Panc1 (cell line): Measurements from ENCODE around the gene PRMT9. TPM values are rescaled to one million over a fixed set of nuclear protein-coding genes. Genes with fewer than 3 reads are reported as not detected.

ENCODE experiments used
- ATAC-seq: fragments of 200-7000 bp; cut with Tn5 transposase; 2 replicates; pipeline ENCODE4 v1.9.1; 2020; ENCODE audit warnings: mild to moderate bottlenecking, moderate library complexity
- BruUV-seq: library from RNA; stranded (reverse); fragments of 400-500 nt; replicated peaks from 2 replicates; lab custom pipeline; 2021; lab: Mats Ljungman, UMichigan
- CTCF ChIA-PET: fragments of 300-600 bp; sonication (Branson Sonifier 250); formaldehyde crosslinking; loops from one replicate; lab custom pipeline; 2022; ENCODE audit warnings: antibody characterized with exemption; lab: Charles Lee
- POLR2A ChIA-PET: fragments of 300-600 bp; sonication (Branson Sonifier 250); formaldehyde crosslinking; loops from one replicate; lab custom pipeline; 2022; ENCODE audit warnings: antibody characterized with exemption; lab: Charles Lee
- DNase-seq: peaks from one replicate; pipeline ENCODE4 v3.0.0-alpha.2; 2010; ENCODE audit warnings: low read depth, low spot score
- H3K27ac ChIP-seq: 2 replicates; pipeline ENCODE4 v1.5.1; 2011; ENCODE audit warnings: mild to moderate bottlenecking, low read length, inconsistent platforms
- H3K27me3 ChIP-seq: fragments of 200-500 bp; sonication (Bioruptor generic); 2 replicates; pipeline ENCODE4 v1.6.0; 2014; ENCODE audit warnings: low read length, inconsistent platforms; ENCODE audit not compliant: control insufficient read depth, insufficient read depth
- H3K36me3 ChIP-seq: fragments of 200-500 bp; sonication (Bioruptor generic); 2 replicates; pipeline ENCODE4 v1.5.1; 2014; ENCODE audit warnings: inconsistent platforms, mild to moderate bottlenecking, low read length, moderate library complexity; ENCODE audit not compliant: control insufficient read depth, insufficient read depth
- H3K4me1 ChIP-seq: 2 replicates; pipeline ENCODE4 v1.5.1; 2011; ENCODE audit warnings: inconsistent platforms, mild to moderate bottlenecking, low read length, moderate library complexity; ENCODE audit not compliant: control insufficient read depth, insufficient read depth
- H3K4me3 ChIP-seq, 2 experiments: 2 replicates each; pipeline ENCODE4 v1.5.1; 2011 to 2012; ENCODE audit warnings: low read depth in 2 of 2, low read length in 2 of 2, mild to moderate bottlenecking in 2 of 2, inconsistent platforms in 1 of 2, moderate library complexity in 1 of 2
- H3K9me3 ChIP-seq: fragments of 200-500 bp; sonication (Bioruptor generic); 2 replicates; pipeline ENCODE4 v1.5.1; 2014; ENCODE audit warnings: low read depth, mild to moderate bottlenecking, inconsistent platforms, low read length, moderate library complexity; ENCODE audit not compliant: control insufficient read depth, insufficient read depth
- POLR2AphosphoS5 ChIP-seq: IDR thresholded peaks from 2 replicates; pipeline ENCODE4 v1.6.1; 2012; ENCODE audit warnings: mild to moderate bottlenecking, low read depth, low read length, moderate library complexity
- SIN3A ChIP-seq: IDR thresholded peaks from 2 replicates; pipeline ENCODE4 v1.6.1; 2012; ENCODE audit warnings: low read depth, mild to moderate bottlenecking, low read length, moderate library complexity, borderline replicate concordance; ENCODE audit not compliant: insufficient read depth
- TCF7L2 ChIP-seq: IDR thresholded peaks from 2 replicates; pipeline ENCODE4 v1.6.1; 2011; ENCODE audit warnings: mild to moderate bottlenecking, low read depth, low read length, inconsistent platforms
- in situ Hi-C: cut with HindIII; loops from 2 replicates; pipeline ENCODE4 v1.10.0; 2016; ENCODE audit warnings: low sequenced_read_pairs, low pct_unique_long_range_greater_than_20kb
- intact Hi-C: fragments of 100-400 bp; cut with micrococcal nuclease; formaldehyde crosslinking; loops from one replicate; pipeline ENCODE4 v1.10.0; 2022; ENCODE audit not compliant: unreplicated experiment
- total RNA-seq: library from RNA; stranded (reverse); gene quantifications from one replicate; pipeline ENCODE4 v1.2.1, GENCODE V29; 2021; ENCODE audit not compliant: unreplicated experiment
- TF ChIP-seq, protein P1 (sequence below), 2 experiments: IDR thresholded peaks; 2 replicates each; pipeline ENCODE4 v1.6.1; 2011 to 2012; ENCODE audit warnings: low read depth in 2 of 2, control low read depth in 1 of 2, low read length in 1 of 2, mild to moderate bottlenecking in 1 of 2, moderate library complexity in 1 of 2; ENCODE audit not compliant: insufficient read depth in 1 of 2
- TF ChIP-seq, protein P2 (sequence below): fragments of 450-650 bp; IDR thresholded peaks from 2 replicates; pipeline ENCODE4 v1.5.1; 2017; ENCODE audit warnings: mild to moderate bottlenecking

Gene PRMT9
- total RNA-seq, 1 experiment from 2014 or later: 4.4 TPM

DNA sequence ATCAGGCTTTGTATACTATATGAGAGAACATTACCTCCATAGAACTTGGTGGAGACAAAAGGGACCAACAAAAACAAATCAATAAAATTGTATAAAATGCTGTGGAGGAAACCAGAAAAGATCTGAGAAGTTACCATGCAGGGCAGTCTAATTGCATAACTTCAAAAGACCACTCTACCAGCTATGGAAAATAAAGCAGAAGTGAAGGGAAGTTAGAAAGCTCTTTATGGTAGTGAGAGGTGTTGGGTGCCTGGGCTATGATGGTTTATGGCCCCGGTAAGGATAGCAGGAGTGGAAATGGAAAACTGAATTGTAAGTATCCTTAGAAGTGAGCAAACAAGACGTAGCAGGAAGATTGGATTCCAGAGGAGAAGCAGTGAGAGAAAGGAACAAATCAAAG is 63.6 kb downstream of the PRMT9 start:
- TSS peak; percentile 54 for BruUV-seq
- Histone ChIP-seq H3K27me3 (no peaks in the 10 kb centered on the region), H3K36me3 (peaks cover 14% of the 10 kb centered on the region), H3K27ac (no peak overlapping the region), H3K9me3 (no peaks in the 10 kb centered on the region), H3K4me1 (no peaks in the 10 kb centered on the region; the same call in 1 of the 2 replicates), H3K4me3 (no peak overlapping the region)
- ATAC-seq (no peak), DNase-seq (no peak)
- CTCF ChIA-PET: no interaction called here
- TF ChIP-seq TCF7L2 (no peak), POLR2AphosphoS5 (no peak), SIN3A (no peak)
- TF ChIP-seq, protein P1, sequence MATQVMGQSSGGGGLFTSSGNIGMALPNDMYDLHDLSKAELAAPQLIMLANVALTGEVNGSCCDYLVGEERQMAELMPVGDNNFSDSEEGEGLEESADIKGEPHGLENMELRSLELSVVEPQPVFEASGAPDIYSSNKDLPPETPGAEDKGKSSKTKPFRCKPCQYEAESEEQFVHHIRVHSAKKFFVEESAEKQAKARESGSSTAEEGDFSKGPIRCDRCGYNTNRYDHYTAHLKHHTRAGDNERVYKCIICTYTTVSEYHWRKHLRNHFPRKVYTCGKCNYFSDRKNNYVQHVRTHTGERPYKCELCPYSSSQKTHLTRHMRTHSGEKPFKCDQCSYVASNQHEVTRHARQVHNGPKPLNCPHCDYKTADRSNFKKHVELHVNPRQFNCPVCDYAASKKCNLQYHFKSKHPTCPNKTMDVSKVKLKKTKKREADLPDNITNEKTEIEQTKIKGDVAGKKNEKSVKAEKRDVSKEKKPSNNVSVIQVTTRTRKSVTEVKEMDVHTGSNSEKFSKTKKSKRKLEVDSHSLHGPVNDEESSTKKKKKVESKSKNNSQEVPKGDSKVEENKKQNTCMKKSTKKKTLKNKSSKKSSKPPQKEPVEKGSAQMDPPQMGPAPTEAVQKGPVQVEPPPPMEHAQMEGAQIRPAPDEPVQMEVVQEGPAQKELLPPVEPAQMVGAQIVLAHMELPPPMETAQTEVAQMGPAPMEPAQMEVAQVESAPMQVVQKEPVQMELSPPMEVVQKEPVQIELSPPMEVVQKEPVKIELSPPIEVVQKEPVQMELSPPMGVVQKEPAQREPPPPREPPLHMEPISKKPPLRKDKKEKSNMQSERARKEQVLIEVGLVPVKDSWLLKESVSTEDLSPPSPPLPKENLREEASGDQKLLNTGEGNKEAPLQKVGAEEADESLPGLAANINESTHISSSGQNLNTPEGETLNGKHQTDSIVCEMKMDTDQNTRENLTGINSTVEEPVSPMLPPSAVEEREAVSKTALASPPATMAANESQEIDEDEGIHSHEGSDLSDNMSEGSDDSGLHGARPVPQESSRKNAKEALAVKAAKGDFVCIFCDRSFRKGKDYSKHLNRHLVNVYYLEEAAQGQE (IDR thresholded peaks at IDR 0.05; ENCODE audit: insufficient read depth in 1 of 2, low read depth in 2 of 2, low read length in 1 of 2): no peak
- TF ChIP-seq, protein P2, sequence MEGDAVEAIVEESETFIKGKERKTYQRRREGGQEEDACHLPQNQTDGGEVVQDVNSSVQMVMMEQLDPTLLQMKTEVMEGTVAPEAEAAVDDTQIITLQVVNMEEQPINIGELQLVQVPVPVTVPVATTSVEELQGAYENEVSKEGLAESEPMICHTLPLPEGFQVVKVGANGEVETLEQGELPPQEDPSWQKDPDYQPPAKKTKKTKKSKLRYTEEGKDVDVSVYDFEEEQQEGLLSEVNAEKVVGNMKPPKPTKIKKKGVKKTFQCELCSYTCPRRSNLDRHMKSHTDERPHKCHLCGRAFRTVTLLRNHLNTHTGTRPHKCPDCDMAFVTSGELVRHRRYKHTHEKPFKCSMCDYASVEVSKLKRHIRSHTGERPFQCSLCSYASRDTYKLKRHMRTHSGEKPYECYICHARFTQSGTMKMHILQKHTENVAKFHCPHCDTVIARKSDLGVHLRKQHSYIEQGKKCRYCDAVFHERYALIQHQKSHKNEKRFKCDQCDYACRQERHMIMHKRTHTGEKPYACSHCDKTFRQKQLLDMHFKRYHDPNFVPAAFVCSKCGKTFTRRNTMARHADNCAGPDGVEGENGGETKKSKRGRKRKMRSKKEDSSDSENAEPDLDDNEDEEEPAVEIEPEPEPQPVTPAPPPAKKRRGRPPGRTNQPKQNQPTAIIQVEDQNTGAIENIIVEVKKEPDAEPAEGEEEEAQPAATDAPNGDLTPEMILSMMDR: no peak
- intact Hi-C loops: no loop called here
- POLR2A ChIA-PET: no interaction called here
- in situ Hi-C loops: no loop called here

GRCh38 chr4:147617841-147618691 is 65.9 kb downstream of the PRMT9 start:
- Histone ChIP-seq H3K4me1 (no peaks in the 10 kb centered on the region; the same call in 1 of the 2 replicates), H3K27me3 (no peaks in the 10 kb centered on the region), H3K36me3 (peaks cover 3% of the 10 kb centered on the region; the same call in 1 of the 2 replicates), H3K9me3 (no peaks in the 10 kb centered on the region), H3K4me3 (peak overlapping the region; percentile 89 to 95), H3K27ac (peak overlapping the region; percentile 72)
- POLR2A ChIA-PET: no interaction called here
- intact Hi-C loops (loop anchor here (10.0 kb wide), 1 partner anchor 247 kb away; no protein-coding TSS in a partner anchor), in situ Hi-C loops (no loop called here)
- ATAC-seq (no peak), DNase-seq (no peak)
- TF ChIP-seq TCF7L2: no peak
- TF ChIP-seq, protein P1 (IDR thresholded peaks at IDR 0.05; ENCODE audit: insufficient read depth in 1 of 2, low read depth in 2 of 2, low read length in 1 of 2): no peak
- no peak for TF ChIP-seq POLR2AphosphoS5
- TF ChIP-seq, protein P2: no peak
- no peak for TF ChIP-seq SIN3A
- BruUV-seq: no TSS peak
- CTCF ChIA-PET: interaction anchor here (1.3 kb wide), 1 partner anchor 99 kb away, joined by 4 read pairs; no protein-coding TSS in a partner anchor
